HCT116 (cell line): ENCODE measurements around the gene NEK6. TPM values are rescaled to one million over a fixed set of nuclear protein-coding genes. Genes with fewer than 3 reads are reported as not detected.

Experiments
- ATAC-seq: fragments of 200-7000 bp; cut with Tn5 transposase; 2 replicates; pipeline ENCODE4 v1.9.1; 2020; ENCODE audit warnings: mild to moderate bottlenecking, moderate library complexity
- BruUV-seq: library from RNA; stranded (reverse); fragments of 400-500 nt; replicated peaks from 2 replicates; lab custom pipeline; 2021; lab: Mats Ljungman, UMichigan
- CTCF ChIA-PET: fragments of 300-600 bp; sonication (Branson Sonifier 250); formaldehyde crosslinking; loops from one replicate; lab custom pipeline; 2021; ENCODE audit warnings: antibody characterized with exemption; lab: Charles Lee
- POLR2A ChIA-PET: fragments of 300-600, 350-600 bp; sonication (Branson Sonifier 250); formaldehyde crosslinking; loops from one replicate; lab custom pipeline; 2021; ENCODE audit warnings: antibody characterized with exemption; lab: Charles Lee
- RAD21 ChIA-PET, 2 experiments: fragments of 300-600 bp; sonication (Branson Sonifier 250); formaldehyde crosslinking; loops; one replicate each; lab custom pipeline; 2023; ENCODE audit warnings: low total read pairs in 2 of 2; ENCODE audit not compliant: uncharacterized antibody in 2 of 2, unreplicated experiment in 2 of 2, low non-redundant PET in 1 of 2; lab: Charles Lee
- DNase-seq: peaks from one replicate; pipeline ENCODE4 v3.0.0-alpha.2; 2010; ENCODE audit warnings: low read depth, low spot score
- H2AFZ ChIP-seq: fragments of 200-600 bp; shearing (Covaris generic), sonication (generic); 2 replicates; pipeline ENCODE4 v1.6.1; 2017; ENCODE audit warnings: low read depth, mixed run types, mixed read lengths, antibody characterized with exemption, low read length; ENCODE audit not compliant: poor library complexity, severe bottlenecking
- H3K27ac ChIP-seq: 2 replicates; pipeline ENCODE4 v1.5.1; 2012; ENCODE audit warnings: low read depth, low read length
- H3K27me3 ChIP-seq: fragments of 200-600 bp; sonication (generic); 2 replicates; pipeline ENCODE4 v1.6.1; 2016; ENCODE audit warnings: mixed run types, low read length, mixed read lengths; ENCODE audit not compliant: insufficient read depth
- H3K36me3 ChIP-seq, 2 experiments: fragments of 200-500 bp in 1 of 2; fragments of 200-600 bp in 1 of 2; sonication (Bioruptor generic) in 1 of 2; sonication (generic) in 1 of 2; 2 replicates each; pipeline versions ENCODE4 v1.5.1 to v1.6.1; 2014 to 2016; ENCODE audit warnings: low read length in 2 of 2, inconsistent platforms in 1 of 2, mixed read lengths in 1 of 2, mixed run types in 1 of 2; ENCODE audit not compliant: insufficient read depth in 2 of 2, control insufficient read depth in 1 of 2
- H3K4me1 ChIP-seq, 2 experiments: fragments of 200-600 bp in 1 of 2; sonication (generic) in 1 of 2; 2 replicates each; pipeline versions ENCODE4 v1.5.1 to v1.6.1; 2012 to 2017; ENCODE audit warnings: low read length in 2 of 2, inconsistent platforms in 1 of 2, mild to moderate bottlenecking in 1 of 2, mixed read lengths in 1 of 2, mixed run types in 1 of 2, moderate library complexity in 1 of 2; ENCODE audit not compliant: insufficient read depth in 2 of 2, control insufficient read depth in 1 of 2
- H3K4me2 ChIP-seq: fragments of 200-600 bp; sonication (generic); 2 replicates; pipeline ENCODE4 v1.6.1; 2017; ENCODE audit warnings: mixed run types, low read length, mixed read lengths
- H3K4me3 ChIP-seq, 2 experiments: fragments of 200-600 bp in 1 of 2; sonication (generic) in 1 of 2; replicated peaks in 1 of 2; 2 replicates each; pipeline ENCODE4 v1.5.1; 2011 to 2016; ENCODE audit warnings: low read length in 2 of 2, control low read depth in 1 of 2, low read depth in 1 of 2, mild to moderate bottlenecking in 1 of 2, mixed read lengths in 1 of 2, mixed run types in 1 of 2
- H3K79me2 ChIP-seq: fragments of 200-600 bp; sonication (generic); 2 replicates; pipeline ENCODE4 v1.6.1; 2017; ENCODE audit warnings: mild to moderate bottlenecking, mixed run types, low read length, moderate library complexity, mixed read lengths; ENCODE audit not compliant: insufficient read depth
- H3K9ac ChIP-seq: fragments of 200-600 bp; sonication (generic); 2 replicates; pipeline ENCODE4 v1.6.1; 2016; ENCODE audit warnings: low read length, mixed read lengths
- H3K9me2 ChIP-seq: fragments of 200-600 bp; sonication (generic), shearing (Covaris generic); 2 replicates; pipeline ENCODE4 v1.6.1; 2017; ENCODE audit warnings: mixed run types, mild to moderate bottlenecking, moderate library complexity; ENCODE audit not compliant: insufficient read depth
- H3K9me3 ChIP-seq, 2 experiments: fragments of 200-500 bp in 1 of 2; fragments of 200-600 bp in 1 of 2; sonication (Bioruptor generic) in 1 of 2; sonication (generic) in 1 of 2; 2 replicates each; pipeline ENCODE4 v1.6.1; 2014 to 2017; ENCODE audit warnings: low read length in 2 of 2, mixed read lengths in 2 of 2, inconsistent platforms in 1 of 2, low read depth in 1 of 2, mild to moderate bottlenecking in 1 of 2, mixed run types in 1 of 2, moderate library complexity in 1 of 2; ENCODE audit not compliant: control insufficient read depth in 1 of 2, insufficient read depth in 1 of 2
- H4K20me1 ChIP-seq: fragments of 200-600 bp; sonication (generic), shearing (Covaris generic); 2 replicates; pipeline ENCODE4 v1.6.1; 2017; ENCODE audit warnings: mixed run types, mild to moderate bottlenecking, moderate library complexity; ENCODE audit not compliant: insufficient read depth
- ATF3 ChIP-seq: IDR thresholded peaks from 2 replicates; pipeline ENCODE4 v1.6.1; 2012
- EGR1 ChIP-seq: IDR thresholded peaks from 2 replicates; pipeline ENCODE4 v1.6.1; 2012; ENCODE audit warnings: low read depth
- ELF1 ChIP-seq: IDR thresholded peaks from 2 replicates; pipeline ENCODE4 v1.6.1; 2012; ENCODE audit warnings: low read depth, borderline replicate concordance
- EZH2phosphoT487 ChIP-seq: fragments of 200-600 bp; IDR thresholded peaks from 2 replicates; pipeline ENCODE4 v1.6.1; 2018; ENCODE audit warnings: antibody characterized with exemption, borderline replicate concordance
- FOSL1 ChIP-seq: IDR thresholded peaks from 2 replicates; pipeline ENCODE4 v1.6.1; 2012; ENCODE audit warnings: low read depth
- JUND ChIP-seq: IDR thresholded peaks from 2 replicates; pipeline ENCODE4 v1.6.1; 2012
- POLR2AphosphoS5 ChIP-seq: IDR thresholded peaks from 2 replicates; pipeline ENCODE4 v1.6.1; 2011; ENCODE audit warnings: mild to moderate bottlenecking, low read depth, low read length, moderate library complexity
- RAD21 ChIP-seq: IDR thresholded peaks from 2 replicates; pipeline ENCODE4 v1.6.1; 2012; ENCODE audit warnings: low read depth, mild to moderate bottlenecking
- SP1 ChIP-seq: IDR thresholded peaks from 2 replicates; pipeline ENCODE4 v1.6.1; 2012; ENCODE audit warnings: low read depth
- SRF ChIP-seq: IDR thresholded peaks from 2 replicates; pipeline ENCODE4 v1.6.1; 2012; ENCODE audit warnings: low read depth
- YY1 ChIP-seq: IDR thresholded peaks from 2 replicates; pipeline ENCODE4 v1.6.1; 2011; ENCODE audit warnings: low read length, low read depth, moderate library complexity, mild to moderate bottlenecking; ENCODE audit not compliant: insufficient replicate concordance; ENCODE audit errors: extremely low read depth
- ZFX ChIP-seq: fragments of 450-650 bp; IDR thresholded peaks from 2 replicates; pipeline ENCODE4 v1.6.1; 2017
- ZNF274 ChIP-seq: fragments of 200-500 bp; sonication (Bioruptor generic); IDR thresholded peaks from 2 replicates; pipeline ENCODE4 v1.6.1; 2014; ENCODE audit warnings: mild to moderate bottlenecking, low read depth, low read length, inconsistent platforms
- intact Hi-C: fragments of 100-400 bp; cut with micrococcal nuclease; formaldehyde crosslinking; loops from 2 replicates; pipeline ENCODE4 v1.10.0; 2022
- total RNA-seq: library from RNA; stranded (reverse); gene quantifications from one replicate; pipeline ENCODE4 v1.2.1, GENCODE V29; 2021; ENCODE audit not compliant: unreplicated experiment
- TF ChIP-seq, protein P1 (sequence below), 3 experiments: fragments of 200-600 bp in 1 of 3; sonication (generic) in 1 of 3; IDR thresholded peaks in 2 of 3; conservative IDR thresholded peaks in 1 of 3; 2 replicates each; pipeline ENCODE4 v1.5.1; 2012 to 2017; ENCODE audit warnings: low read depth in 2 of 3, low read length in 2 of 3, antibody characterized with exemption in 1 of 3, borderline replicate concordance in 1 of 3, control low read depth in 1 of 3, mild to moderate bottlenecking in 1 of 3, mixed read lengths in 1 of 3, mixed run types in 1 of 3, moderate library complexity in 1 of 3; ENCODE audit not compliant: insufficient read depth in 1 of 3
- TF ChIP-seq, protein P2 (sequence below): IDR thresholded peaks from 2 replicates; pipeline ENCODE4 v1.6.1; 2011; ENCODE audit warnings: mild to moderate bottlenecking, low read length, moderate library complexity; ENCODE audit not compliant: insufficient replicate concordance; ENCODE audit errors: extremely low read depth
- TF ChIP-seq, protein P3 (sequence below): IDR thresholded peaks from 2 replicates; pipeline ENCODE4 v1.6.1; 2012; ENCODE audit warnings: low read depth

Gene NEK6
- total RNA-seq, 1 experiment from 2014 or later: 40.8 TPM

GRCh38 chr9:124366476-124367220 is 108.9 kb downstream of the NEK6 start:
- no TSS peak for BruUV-seq
- Histone ChIP-seq H3K9ac (no peak overlapping the region; the same call in 1 of the 2 replicates), H2AFZ (no peak overlapping the region), H3K4me1 (peaks cover 7 to 20% of the 10 kb centered on the region in 2 experiments; a peak in 3 of 4 replicates), H4K20me1 (peaks cover 15% of the 10 kb centered on the region; the same call in 1 of the 2 replicates), H3K4me3 (peak overlapping the region in 1 of 2 experiments; percentile 2; a peak in 1 of 4 replicates), H3K9me3 (no peaks in the 10 kb centered on the region), H3K36me3 (peaks cover 0 to 4% of the 10 kb centered on the region in 2 experiments; a peak in 1 of 4 replicates), H3K4me2 (peak overlapping the region; percentile 62), H3K79me2 (peaks cover 100% of the 10 kb centered on the region), H3K27me3 (no peaks in the 10 kb centered on the region), H3K27ac (no peak overlapping the region), H3K9me2 (no peaks in the 10 kb centered on the region)
- CTCF ChIA-PET: interaction anchor here (1.1 kb wide), 1 partner anchor 21 kb away, joined by 8 read pairs; no protein-coding TSS in a partner anchor
- ATAC-seq (no peak), DNase-seq (peak; percentile 10)
- intact Hi-C loops: no loop called here
- TF ChIP-seq, protein P1, sequence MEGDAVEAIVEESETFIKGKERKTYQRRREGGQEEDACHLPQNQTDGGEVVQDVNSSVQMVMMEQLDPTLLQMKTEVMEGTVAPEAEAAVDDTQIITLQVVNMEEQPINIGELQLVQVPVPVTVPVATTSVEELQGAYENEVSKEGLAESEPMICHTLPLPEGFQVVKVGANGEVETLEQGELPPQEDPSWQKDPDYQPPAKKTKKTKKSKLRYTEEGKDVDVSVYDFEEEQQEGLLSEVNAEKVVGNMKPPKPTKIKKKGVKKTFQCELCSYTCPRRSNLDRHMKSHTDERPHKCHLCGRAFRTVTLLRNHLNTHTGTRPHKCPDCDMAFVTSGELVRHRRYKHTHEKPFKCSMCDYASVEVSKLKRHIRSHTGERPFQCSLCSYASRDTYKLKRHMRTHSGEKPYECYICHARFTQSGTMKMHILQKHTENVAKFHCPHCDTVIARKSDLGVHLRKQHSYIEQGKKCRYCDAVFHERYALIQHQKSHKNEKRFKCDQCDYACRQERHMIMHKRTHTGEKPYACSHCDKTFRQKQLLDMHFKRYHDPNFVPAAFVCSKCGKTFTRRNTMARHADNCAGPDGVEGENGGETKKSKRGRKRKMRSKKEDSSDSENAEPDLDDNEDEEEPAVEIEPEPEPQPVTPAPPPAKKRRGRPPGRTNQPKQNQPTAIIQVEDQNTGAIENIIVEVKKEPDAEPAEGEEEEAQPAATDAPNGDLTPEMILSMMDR (IDR thresholded peaks at IDR 0.05 in 2 of 3, conservative IDR thresholded peaks at IDR 0.05 in 1 of 3; ENCODE audit: borderline replicate concordance in 1 of 3, insufficient read depth in 1 of 3, low read depth in 2 of 3, low read length in 2 of 3): no peak
- TF ChIP-seq JUND (no peak), ZNF274 (no peak), RAD21 (no peak), YY1 (no peak), SRF (no peak), SP1 (no peak), POLR2AphosphoS5 (no peak), FOSL1 (0 out of 2 replicates have a peak, but pooled peaks have one; percentile 16), EZH2phosphoT487 (no peak), ZFX (no peak), EGR1 (peak; percentile 88), ATF3 (no peak), ELF1 (no peak)
- TF ChIP-seq, protein P2, sequence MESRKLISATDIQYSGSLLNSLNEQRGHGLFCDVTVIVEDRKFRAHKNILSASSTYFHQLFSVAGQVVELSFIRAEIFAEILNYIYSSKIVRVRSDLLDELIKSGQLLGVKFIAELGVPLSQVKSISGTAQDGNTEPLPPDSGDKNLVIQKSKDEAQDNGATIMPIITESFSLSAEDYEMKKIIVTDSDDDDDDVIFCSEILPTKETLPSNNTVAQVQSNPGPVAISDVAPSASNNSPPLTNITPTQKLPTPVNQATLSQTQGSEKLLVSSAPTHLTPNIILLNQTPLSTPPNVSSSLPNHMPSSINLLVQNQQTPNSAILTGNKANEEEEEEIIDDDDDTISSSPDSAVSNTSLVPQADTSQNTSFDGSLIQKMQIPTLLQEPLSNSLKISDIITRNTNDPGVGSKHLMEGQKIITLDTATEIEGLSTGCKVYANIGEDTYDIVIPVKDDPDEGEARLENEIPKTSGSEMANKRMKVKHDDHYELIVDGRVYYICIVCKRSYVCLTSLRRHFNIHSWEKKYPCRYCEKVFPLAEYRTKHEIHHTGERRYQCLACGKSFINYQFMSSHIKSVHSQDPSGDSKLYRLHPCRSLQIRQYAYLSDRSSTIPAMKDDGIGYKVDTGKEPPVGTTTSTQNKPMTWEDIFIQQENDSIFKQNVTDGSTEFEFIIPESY: no peak
- TF ChIP-seq, protein P3, sequence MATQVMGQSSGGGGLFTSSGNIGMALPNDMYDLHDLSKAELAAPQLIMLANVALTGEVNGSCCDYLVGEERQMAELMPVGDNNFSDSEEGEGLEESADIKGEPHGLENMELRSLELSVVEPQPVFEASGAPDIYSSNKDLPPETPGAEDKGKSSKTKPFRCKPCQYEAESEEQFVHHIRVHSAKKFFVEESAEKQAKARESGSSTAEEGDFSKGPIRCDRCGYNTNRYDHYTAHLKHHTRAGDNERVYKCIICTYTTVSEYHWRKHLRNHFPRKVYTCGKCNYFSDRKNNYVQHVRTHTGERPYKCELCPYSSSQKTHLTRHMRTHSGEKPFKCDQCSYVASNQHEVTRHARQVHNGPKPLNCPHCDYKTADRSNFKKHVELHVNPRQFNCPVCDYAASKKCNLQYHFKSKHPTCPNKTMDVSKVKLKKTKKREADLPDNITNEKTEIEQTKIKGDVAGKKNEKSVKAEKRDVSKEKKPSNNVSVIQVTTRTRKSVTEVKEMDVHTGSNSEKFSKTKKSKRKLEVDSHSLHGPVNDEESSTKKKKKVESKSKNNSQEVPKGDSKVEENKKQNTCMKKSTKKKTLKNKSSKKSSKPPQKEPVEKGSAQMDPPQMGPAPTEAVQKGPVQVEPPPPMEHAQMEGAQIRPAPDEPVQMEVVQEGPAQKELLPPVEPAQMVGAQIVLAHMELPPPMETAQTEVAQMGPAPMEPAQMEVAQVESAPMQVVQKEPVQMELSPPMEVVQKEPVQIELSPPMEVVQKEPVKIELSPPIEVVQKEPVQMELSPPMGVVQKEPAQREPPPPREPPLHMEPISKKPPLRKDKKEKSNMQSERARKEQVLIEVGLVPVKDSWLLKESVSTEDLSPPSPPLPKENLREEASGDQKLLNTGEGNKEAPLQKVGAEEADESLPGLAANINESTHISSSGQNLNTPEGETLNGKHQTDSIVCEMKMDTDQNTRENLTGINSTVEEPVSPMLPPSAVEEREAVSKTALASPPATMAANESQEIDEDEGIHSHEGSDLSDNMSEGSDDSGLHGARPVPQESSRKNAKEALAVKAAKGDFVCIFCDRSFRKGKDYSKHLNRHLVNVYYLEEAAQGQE: no peak
- RAD21 ChIA-PET: no interaction called here
- POLR2A ChIA-PET: no interaction called here
